AG08396 (cell line): ENCODE measurements around the gene PLD2.
"Not testable (repeated sequence)": the region's sequence is repeated elsewhere in the genome, so short reads cannot be mapped to it uniquely, and the experiment has no call there.

ENCODE experiments used
- DNase-seq: peaks from one replicate; pipeline ENCODE4 v3.0.0; 2012; ENCODE audit warnings: low spot score, mixed read lengths

The PLD2 gene

GRCh38 chr17:4856937-4857314 lies 50.0 kb downstream of the PLD2 start:
- no peak for DNase-seq

DNA sequence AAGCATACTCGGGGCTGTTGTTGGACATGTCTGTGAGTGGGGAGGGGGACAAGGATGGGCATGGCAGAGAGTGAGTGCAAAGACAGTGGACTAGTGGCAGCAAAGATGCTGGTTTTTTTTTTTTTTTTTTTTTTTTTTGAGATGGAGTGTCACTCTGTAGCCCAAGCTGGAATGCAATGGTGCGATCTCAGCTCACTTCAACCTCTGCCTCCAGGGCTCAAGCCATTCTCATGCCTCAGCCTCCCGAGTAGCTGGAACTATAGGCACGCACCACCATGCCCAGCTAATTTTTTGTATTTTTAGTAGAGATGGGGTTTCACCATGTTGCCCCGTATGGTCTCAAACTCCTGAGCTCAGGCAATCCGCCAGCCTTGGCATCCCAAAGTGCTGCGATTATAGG lies 50.4 kb downstream of the PLD2 start:
- DNase-seq: not testable (repeated sequence)

DNA sequence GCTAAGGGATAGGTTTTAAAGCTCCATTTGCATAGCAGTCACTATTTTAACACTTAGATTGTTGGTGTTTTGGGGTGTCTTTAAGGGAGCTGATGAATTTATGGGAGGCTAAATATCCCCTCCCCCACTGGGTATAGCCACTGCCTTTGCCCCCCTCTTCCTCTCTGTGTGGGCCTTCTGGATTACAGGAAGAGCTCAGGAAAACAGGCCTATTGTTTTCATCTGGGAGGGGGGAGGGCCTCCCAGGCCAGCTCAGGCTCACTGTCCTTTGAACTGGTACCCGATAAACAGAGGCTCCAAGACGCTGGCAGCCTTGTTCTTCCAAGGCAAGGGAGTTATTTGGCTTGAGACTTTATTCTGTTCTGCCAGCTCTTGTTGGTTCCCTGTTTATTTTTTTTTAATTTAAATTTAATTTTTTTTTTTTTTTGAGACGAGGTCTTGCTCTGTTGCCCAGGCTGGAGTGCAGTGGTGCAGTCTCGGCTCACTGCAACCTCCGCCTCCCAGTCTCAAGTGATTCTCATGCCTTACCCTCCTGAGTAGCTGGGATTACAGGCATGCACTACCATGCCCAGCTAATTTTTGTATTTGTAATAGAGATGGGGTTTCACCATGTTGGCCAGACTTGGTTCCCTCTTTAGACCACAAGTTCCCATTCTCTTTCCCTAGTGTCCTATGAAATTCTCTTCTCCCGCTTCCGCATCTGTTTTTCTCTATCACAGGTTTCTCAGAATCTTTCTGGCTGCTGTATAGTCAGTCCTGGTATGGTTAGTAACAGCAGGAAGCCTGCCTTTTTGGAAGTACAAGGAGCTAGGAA lies 51.3 kb downstream of the PLD2 start:
- peak; percentile 25 for DNase-seq

- DNase-seq: peak; percentile 47
Measured at GRCh38 chr17:4858882-4859260, 51.9 kb downstream of the PLD2 start.

- no peak for DNase-seq
Measured at GRCh38 chr17:4859816-4860625, 53.1 kb downstream of the PLD2 start.

DNA sequence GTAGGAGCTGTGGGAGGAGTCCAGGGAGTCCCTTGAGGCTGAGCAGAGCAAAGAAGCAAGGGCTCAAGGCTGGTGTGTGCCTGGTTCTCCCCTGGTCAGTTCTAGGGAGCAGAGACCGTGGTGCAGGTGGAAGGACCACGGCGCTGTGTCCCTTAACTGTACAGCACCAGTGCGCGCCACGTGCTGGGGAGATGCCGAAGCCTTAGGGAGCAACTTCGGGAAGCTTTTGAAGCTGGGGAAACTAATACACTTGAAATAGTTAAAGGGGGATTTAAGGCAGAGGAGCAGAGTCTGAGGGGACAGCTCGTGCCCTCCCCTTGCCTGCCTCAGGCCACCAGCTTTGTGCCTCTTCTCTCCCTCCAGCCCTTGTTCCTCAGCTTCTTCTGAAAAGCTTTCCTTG lies 53.7 kb downstream of the PLD2 start:
- no peak for DNase-seq

DNA sequence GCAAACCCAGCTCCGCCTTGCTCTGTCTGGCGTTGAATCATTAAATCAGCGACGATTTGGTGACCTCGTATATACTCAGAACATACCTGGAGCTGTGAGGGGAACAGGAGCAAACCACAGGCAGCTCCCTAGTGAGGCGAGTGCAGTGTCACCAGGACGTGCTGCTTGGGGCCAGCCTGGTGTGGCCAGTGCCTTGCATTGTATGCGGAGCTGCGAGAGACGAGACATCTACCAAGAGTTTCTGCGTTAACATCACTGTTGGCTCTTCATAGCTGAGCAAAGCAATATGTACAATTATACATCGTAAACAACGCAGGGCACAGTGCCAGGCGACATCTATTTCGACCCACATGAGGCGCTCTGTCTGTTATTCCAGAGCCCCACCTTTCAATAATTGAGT lies 54.1 kb downstream of the PLD2 start:
- no peak for DNase-seq

- DNase-seq: no peak
Measured at GRCh38 chr17:4862720-4863119, 55.8 kb downstream of the PLD2 start.

DNA sequence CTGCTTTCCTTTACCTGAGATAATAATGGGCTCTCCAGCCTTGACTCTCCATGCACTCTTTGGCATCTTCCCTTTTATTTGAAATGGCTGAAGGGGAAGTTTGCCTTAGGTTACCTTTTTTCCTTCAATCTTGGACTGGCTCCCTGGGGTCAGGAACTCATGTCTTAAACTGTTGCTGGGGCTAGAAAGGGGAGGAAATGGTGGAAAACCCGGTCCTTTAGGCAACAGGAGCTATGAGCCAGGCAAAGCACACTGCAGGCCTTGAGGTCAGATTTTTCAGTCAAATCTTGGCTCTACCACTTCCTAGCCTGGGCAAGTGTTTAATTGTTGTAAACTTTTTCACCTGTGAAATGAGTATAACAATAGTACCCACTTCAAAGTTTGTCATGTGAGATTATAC lies 56.4 kb downstream of the PLD2 start:
- no peak for DNase-seq

GRCh38 chr17:4867535-4867934 lies 60.6 kb downstream of the PLD2 start:
- DNase-seq: not testable (repeated sequence)

DNA sequence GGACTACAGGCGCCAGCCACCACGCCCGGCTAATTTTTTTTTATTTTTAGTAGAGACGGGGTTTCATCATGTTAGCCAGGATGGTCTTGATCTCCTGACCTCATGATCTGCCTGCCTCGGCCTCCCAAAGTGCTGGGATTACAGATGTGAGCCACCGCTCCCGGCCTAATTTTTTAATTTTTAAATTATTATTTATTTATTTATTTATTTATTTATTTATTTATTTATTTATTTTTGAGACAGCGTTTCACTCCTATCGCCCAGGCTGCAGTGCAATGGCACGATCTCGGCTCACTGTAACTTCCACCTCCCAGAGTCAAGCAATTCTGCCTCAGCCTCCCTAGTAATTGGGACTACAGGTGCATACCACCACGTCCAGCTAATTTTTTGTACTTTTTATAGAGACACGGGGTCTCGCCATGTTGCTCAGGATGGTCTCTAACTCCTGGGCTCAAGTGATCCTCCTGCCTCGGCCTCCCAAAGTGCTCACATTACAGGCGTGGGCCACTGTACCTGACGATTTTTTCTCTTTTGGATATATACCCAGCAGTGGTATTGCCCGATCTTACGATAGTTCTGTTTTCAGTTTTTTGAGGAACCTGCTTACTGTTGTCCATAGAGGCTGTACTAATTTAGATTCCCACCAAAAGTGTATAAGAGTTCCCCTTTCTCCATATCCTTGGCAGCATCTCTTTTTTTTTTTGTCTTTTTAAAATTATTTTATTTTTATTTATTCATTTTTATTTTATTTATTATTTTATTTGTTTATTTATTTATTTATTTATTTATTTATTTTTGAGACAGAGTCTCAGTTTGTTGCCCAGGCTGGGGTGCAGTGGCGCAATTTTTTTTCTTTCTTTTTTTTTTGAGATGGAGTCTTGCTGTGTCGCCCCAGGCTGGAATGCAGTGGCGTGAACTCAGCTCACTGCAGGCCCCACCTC lies 62.4 kb downstream of the PLD2 start:
- DNase-seq: not testable (repeated sequence)

GRCh38 chr17:4870855-4871254 lies 63.9 kb downstream of the PLD2 start:
- DNase-seq: no peak

- DNase-seq: no peak
Measured at GRCh38 chr17:4872786-4873185, 65.8 kb downstream of the PLD2 start.
